Left hindlimb (tissue), 1 donor: ENCODE results near the gene SPEF2.
A peak's percentile ranks its signal among the peaks of the same experiment; 100 is the strongest.

Experiments used
- DNase-seq: peaks from one replicate; pipeline ENCODE4 v3.0.0-alpha.2; 2018

The SPEF2 gene

GRCh38 chr5:35617435-35618303 is at the start of gene SPEF2:
Gene SPEF2, plus strand, starts transcription at chr5:35617863. Its CDS starts 135 bp downstream, at chr5:35617998.
- peak; percentile 90 for DNase-seq

GRCh38 chr5:35575578-35575977 is 42.1 kb upstream of the SPEF2 start:
- no peak for DNase-seq

- no peak for DNase-seq
Measured at GRCh38 chr5:35587419-35587818, 30.2 kb upstream of the SPEF2 start.

GRCh38 chr5:35593338-35593737 is 24.3 kb upstream of the SPEF2 start:
- DNase-seq = no peak

GRCh38 chr5:35598707-35599370 is 18.8 kb upstream of the SPEF2 start:
- DNase-seq = no peak

- no peak for DNase-seq
Measured at GRCh38 chr5:35600591-35600990, 17.1 kb upstream of the SPEF2 start.

- no peak for DNase-seq
Measured at GRCh38 chr5:35608881-35609779, 8.5 kb upstream of the SPEF2 start.

GRCh38 chr5:35617060-35617434 is 616 bp upstream of the SPEF2 start:
- no peak for DNase-seq

GRCh38 chr5:35618304-35618636 is 607 bp downstream of the SPEF2 start:
- no peak for DNase-seq

GRCh38 chr5:35618781-35619180 is 1.1 kb downstream of the SPEF2 start:
- DNase-seq = no peak

- DNase-seq = no peak
Measured at GRCh38 chr5:35622974-35623373, 5.3 kb downstream of the SPEF2 start.

GRCh38 chr5:35623991-35624390 is 6.3 kb downstream of the SPEF2 start:
- no peak for DNase-seq

- no peak for DNase-seq
Measured at GRCh38 chr5:35626108-35626507, 8.4 kb downstream of the SPEF2 start.

- DNase-seq = no peak
Measured at GRCh38 chr5:35626553-35626952, 8.9 kb downstream of the SPEF2 start.

GRCh38 chr5:35634326-35634725 is 16.7 kb downstream of the SPEF2 start:
- no peak for DNase-seq

- DNase-seq = no peak
Measured at GRCh38 chr5:35640623-35641022, 23.0 kb downstream of the SPEF2 start.

- no peak for DNase-seq
Measured at GRCh38 chr5:35644543-35644942, 26.9 kb downstream of the SPEF2 start.

GRCh38 chr5:35647128-35647527 is 29.5 kb downstream of the SPEF2 start:
- no peak for DNase-seq

GRCh38 chr5:35647712-35648111 is 30.0 kb downstream of the SPEF2 start:
- no peak for DNase-seq

- DNase-seq = no peak
Measured at GRCh38 chr5:35651002-35651756, 33.5 kb downstream of the SPEF2 start.

- no peak for DNase-seq
Measured at GRCh38 chr5:35656721-35657120, 39.1 kb downstream of the SPEF2 start.

- DNase-seq = no peak
Measured at GRCh38 chr5:35657877-35658276, 40.2 kb downstream of the SPEF2 start.

GRCh38 chr5:35659556-35659955 is 41.9 kb downstream of the SPEF2 start:
- no peak for DNase-seq
